ENCODE results near the gene ELF4. TPM values are rescaled to one million over a fixed set of nuclear protein-coding genes. Genes with fewer than 3 reads are reported as not detected.
A peak's percentile ranks its signal among the peaks of the same experiment; 100 is the strongest.

ELF4 gene
- total RNA-seq (2021): 1.7 to 1.9 TPM (median 1.9 TPM) in 3 replicates
- percentile 25 among the genes with signal in this experiment for Bru-seq, nascent RNA
- long read RNA-seq, experiment 1, full-length matches to known transcripts: 3 of 6 reads
- long read RNA-seq, experiment 1, partial matches to known transcripts: 0 of 6 reads
- long read RNA-seq, experiment 1, other reads (novel, unspliced or antisense): 3 of 6 reads
- long read RNA-seq, experiment 2, full-length matches to known transcripts: 1 of 4 reads
- long read RNA-seq, experiment 2, partial matches to known transcripts: 1 of 4 reads
- long read RNA-seq, experiment 2, other reads (novel, unspliced or antisense): 2 of 4 reads
- long read RNA-seq, experiment 3: 0 reads

- peaks cover 14% of the 10 kb centered on the region; the same call in 1 of the 2 replicates for H3K4me1 Mint-ChIP-seq
- no peaks in the 10 kb centered on the region for H3K36me3 Mint-ChIP-seq
- ATAC-seq (peak; percentile 8; the same call in 1 of the 2 replicates), DNase-seq (ENCODE audit: low spot score) (peak; percentile 17)
- POLR2A ChIA-PET: no interaction called here
- CTCF ChIA-PET: interaction anchor here (1.0 to 1.7 kb wide), 3 partner anchors 11 to 50 kb away, joined by 4 to 6 read pairs (median 5); no protein-coding TSS in a partner anchor
- peak within 1 kb of the TSS; percentile 58 for H3K4me3 Mint-ChIP-seq
- H3K27ac Mint-ChIP-seq: no peak within 1 kb of the TSS
- H3K9me3 Mint-ChIP-seq: no peaks in the 10 kb centered on the region
- TF ChIP-seq JAZF1 (CRISPR knock-in tag; IDR thresholded peaks at IDR 0.05) (no peak), SP1 (CRISPR knock-in tag; conservative IDR thresholded peaks at IDR 0.05) (no peak), E2F1 (CRISPR knock-in tag; IDR thresholded peaks at IDR 0.05) (no peak), ZMAT4 (CRISPR knock-in tag; IDR thresholded peaks at IDR 0.05) (no peak), ZNF425 (CRISPR knock-in tag; conservative IDR thresholded peaks at IDR 0.05) (no peak), CDX4 (CRISPR knock-in tag; IDR thresholded peaks at IDR 0.05; ENCODE audit: borderline replicate concordance) (no peak), SMAD4 (CRISPR knock-in tag; IDR thresholded peaks at IDR 0.05) (no peak), NR2C2 (CRISPR knock-in tag; IDR thresholded peaks at IDR 0.05) (no peak), ZNF232 (CRISPR knock-in tag; IDR thresholded peaks at IDR 0.05) (no peak), ZNF532 (CRISPR knock-in tag; IDR thresholded peaks at IDR 0.05; ENCODE audit: borderline replicate concordance) (no peak), CREM (CRISPR knock-in tag; IDR thresholded peaks at IDR 0.05) (no peak), NFE2L1 (CRISPR knock-in tag; IDR thresholded peaks at IDR 0.05) (no peak)
- peaks cover 56% of the 10 kb centered on the region for H3K27me3 Mint-ChIP-seq (ENCODE audit: low read depth)
Observed at GRCh38 chrX:130110379-130111219, at the start of gene ELF4. Gene ELF4 (minus strand): TSS chrX:130110497. CDS start chrX:130081330, 29,167 bp downstream.

- ATAC-seq: no peak
- Mint-ChIP-seq H3K36me3 (peaks cover 2% of the 10 kb centered on the region; the same call in 1 of the 2 replicates), H3K9me3 (no peaks in the 10 kb centered on the region), H3K27ac (no peak overlapping the region), H3K27me3 (ENCODE audit: low read depth) (no peaks in the 10 kb centered on the region), H3K4me3 (no peak overlapping the region), H3K4me1 (peaks cover 2% of the 10 kb centered on the region; the same call in 1 of the 2 replicates)
- CTCF ChIA-PET: no interaction called here
- DNase-seq (ENCODE audit: low spot score): no peak
- POLR2A ChIA-PET: no interaction called here
- TF ChIP-seq ZNF671 (CRISPR knock-in tag; IDR thresholded peaks at IDR 0.05) (no peak), TEAD1 (CRISPR knock-in tag; IDR thresholded peaks at IDR 0.05) (no peak), ZNF263 (CRISPR knock-in tag; IDR thresholded peaks at IDR 0.05; ENCODE audit: low read depth) (no peak), ZNF532 (CRISPR knock-in tag; IDR thresholded peaks at IDR 0.05; ENCODE audit: borderline replicate concordance) (no peak), HMGA2 (CRISPR knock-in tag; IDR thresholded peaks at IDR 0.05) (no peak), FOXJ3 (CRISPR knock-in tag; IDR thresholded peaks at IDR 0.05; ENCODE audit: borderline replicate concordance) (no peak), NFE2L1 (CRISPR knock-in tag; IDR thresholded peaks at IDR 0.05) (no peak), JAZF1 (CRISPR knock-in tag; IDR thresholded peaks at IDR 0.05) (no peak), FOXK1 (CRISPR knock-in tag; IDR thresholded peaks at IDR 0.05) (no peak), NFATC4 (CRISPR knock-in tag; IDR thresholded peaks at IDR 0.05) (no peak), SOX15 (CRISPR knock-in tag; IDR thresholded peaks at IDR 0.05) (no peak)
Observed at GRCh38 chrX:130159776-130160175, 49.5 kb upstream of the ELF4 start.

Data from WTC11 (cell line).